Fibroblast of peridontal ligament (primary cell): ENCODE measurements around the gene SI.
"Not testable (repeated sequence)": the region's sequence is repeated elsewhere in the genome, so short reads cannot be mapped to it uniquely, and the experiment has no call there.

ENCODE experiments used
- DNase-seq: peaks from one replicate; pipeline ENCODE4 v3.0.0-alpha.2; 2010; ENCODE audit errors: extremely low read depth

The SI gene

DNA sequence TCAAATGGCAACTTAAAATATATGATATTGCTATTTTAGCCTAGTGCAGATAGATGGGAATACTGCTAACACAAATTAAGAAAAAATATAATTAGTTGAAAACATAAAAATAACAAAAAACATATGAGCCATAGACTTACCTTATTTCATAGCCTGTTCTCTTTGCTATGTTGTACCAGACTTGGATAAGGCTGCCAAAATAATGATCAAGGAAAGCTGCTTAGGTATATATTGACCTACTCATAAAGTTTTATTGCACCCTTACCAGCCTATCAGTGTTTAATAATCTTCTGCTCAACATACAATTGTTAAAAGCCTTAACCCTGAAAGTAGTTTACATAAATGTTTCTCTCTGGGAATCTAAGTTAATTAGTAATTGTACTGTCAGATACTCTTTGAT, at the start of gene SI:
Gene SI, minus strand, starts transcription at position 204 of the 400 bp plus-strand sequence. CDS start 2,484 bp downstream, outside the sequence.
- DNase-seq: no peak

DNA sequence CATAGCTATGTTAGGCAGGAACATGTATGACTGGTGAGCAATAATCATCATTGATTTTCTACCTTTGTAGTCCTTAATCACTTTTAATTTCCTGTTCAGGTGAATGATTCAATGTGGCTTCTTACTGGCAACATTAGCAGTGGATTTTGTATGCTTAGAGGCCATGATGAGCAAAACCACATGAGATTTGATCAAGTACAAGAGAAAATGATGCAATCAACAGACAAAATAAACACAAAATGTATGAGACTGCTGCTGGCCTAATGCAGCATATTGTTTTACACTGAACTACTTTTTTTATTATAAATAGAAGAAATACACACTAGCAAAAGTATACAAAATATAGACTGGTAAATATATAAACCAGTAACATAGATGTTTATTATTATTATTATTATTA, 47.5 kb upstream of the SI start:
- no peak for DNase-seq

GRCh38 chr3:165111401-165111800, 33.1 kb upstream of the SI start:
- no peak for DNase-seq

DNA sequence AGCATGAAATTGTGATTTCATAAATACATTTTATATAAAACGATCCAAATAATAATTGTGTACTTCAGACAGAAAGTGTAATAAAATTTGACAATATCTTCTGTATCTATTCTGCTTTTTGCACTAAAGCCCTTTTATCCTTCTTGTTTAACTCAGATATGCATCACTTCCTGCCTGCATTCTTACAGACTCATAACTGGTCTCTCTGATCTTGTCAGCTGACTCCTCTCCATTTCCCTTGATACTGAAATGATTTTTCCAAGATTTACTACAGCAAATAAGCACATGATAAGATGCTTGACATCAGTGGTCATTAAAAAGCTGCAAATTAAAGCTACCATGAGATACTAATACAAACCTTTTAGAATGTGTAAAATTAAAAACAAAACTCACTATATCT, 25.3 kb upstream of the SI start:
- no peak for DNase-seq

GRCh38 chr3:165082650-165083049, 4.4 kb upstream of the SI start:
- DNase-seq: no peak

DNA sequence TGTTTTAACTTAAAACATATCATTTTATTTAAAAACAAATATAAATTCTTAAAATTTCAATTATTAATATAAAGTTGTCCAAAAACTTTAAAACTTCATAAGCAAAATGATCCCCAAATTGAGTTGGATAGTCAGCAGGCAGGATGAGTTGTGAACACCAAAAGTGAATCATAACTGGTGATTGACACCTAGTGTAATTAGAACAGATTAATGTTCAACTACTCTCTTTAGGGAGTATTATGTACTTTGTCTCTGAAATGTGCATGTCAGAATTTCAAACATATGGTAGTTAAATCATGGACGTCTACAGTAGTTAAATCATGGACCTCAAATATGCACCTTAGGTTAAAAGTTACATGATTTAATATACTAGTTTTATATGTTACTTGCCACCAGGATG, 2.9 kb upstream of the SI start:
- DNase-seq: no peak

DNA sequence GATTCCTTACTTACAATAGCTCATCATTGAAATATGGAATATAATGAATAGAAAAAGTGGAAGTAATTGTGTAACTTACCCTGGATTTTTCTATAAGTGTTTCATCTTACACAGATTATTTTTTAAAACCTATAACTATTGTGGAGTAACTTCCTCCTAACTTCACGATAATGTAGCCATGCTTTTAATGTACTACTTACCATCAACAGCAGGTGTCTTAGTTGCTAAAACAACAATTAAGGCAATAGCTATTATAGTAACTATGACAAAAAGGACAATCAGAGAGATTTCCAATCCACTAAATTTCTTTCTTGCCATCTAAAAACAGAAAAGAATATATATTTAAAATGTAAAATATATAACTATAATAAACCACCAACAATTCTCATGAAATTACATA, 2.6 kb downstream of the SI start:
- no peak for DNase-seq

GRCh38 chr3:165070682-165071081, 7.6 kb downstream of the SI start:
- no peak for DNase-seq

GRCh38 chr3:165056510-165056909, 21.8 kb downstream of the SI start:
- DNase-seq: no peak

DNA sequence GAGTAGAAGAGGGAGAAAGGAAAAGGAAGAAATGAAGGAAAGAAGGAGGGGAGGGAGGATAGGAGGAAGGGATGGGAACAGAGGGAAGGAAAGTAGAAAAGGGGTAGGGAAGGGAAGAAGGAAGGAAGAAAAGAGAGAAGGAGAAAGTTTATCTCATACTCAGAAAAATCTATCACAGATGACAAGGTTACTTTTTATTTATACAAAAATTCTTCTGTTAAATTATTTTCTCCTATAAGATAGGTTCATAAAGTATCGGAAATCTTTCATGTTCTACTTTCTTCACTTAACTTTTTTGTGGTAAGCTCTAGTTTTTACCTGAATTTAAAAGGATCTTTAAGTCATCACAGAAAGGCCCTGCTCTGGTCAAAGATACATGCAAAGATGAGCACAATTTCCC, 38.1 kb downstream of the SI start:
- no peak for DNase-seq

DNA sequence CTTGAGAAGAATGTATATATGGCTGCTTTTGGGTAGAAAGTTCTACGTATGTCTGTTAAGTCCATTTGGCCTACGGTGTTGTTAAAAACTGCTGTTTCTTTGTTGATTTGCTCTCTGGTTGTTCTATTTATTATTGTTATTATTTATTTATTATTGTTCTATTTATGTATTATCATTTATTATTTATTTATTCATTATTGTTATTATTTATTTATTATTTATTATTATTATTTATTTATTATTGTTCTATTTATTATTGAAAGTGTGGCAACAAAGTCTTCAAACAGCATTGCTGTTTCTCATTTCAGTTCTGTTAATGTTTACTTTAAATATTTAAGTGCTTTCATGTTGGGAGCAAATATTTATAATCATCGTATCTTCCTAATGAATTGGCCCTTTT, 66.7 kb downstream of the SI start:
- no peak for DNase-seq

- no peak for DNase-seq
Measured at GRCh38 chr3:164984947-164985346, 93.3 kb downstream of the SI start.

GRCh38 chr3:164962610-164963009, 115.7 kb downstream of the SI start:
- no peak for DNase-seq

DNA sequence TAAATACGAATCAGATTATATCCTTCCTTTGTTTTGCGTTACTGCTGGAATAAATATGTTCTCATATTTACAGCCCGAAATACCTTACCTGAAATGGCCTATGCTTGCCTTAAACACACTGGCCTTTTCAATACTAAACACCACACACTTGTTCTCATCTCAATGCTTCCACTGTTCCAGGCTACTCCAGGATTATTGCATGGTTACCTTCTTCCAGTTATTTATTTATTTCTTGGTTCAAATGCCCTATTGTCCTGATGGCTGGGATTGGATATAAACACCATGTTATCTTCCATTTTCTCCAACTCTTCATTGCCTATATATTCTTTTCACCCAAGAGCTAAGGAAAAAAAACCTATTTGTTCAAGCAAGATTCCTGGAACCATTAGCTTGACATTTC, 125.3 kb downstream of the SI start:
- DNase-seq: no peak

- not testable (repeated sequence) for DNase-seq
Measured at GRCh38 chr3:164951403-164951802, 126.9 kb downstream of the SI start.

DNA sequence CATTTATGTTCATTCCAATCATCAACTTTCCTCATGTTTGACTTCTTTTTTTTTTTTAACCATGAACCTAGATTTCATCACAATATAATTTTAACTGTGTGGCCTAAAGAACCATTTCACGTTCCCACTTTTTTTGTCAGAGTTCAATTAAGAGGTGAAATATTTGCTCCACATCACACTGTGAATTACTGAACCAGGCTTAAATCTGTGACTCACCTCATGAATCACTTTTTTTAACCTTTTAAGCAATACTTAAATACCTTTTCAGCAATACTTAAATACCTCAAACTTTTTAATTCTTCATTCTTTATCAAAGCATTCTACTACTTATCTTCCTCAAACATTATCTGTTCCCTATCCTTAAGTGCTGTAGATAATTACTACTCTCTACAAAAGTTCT, 137.6 kb downstream of the SI start:
- DNase-seq: no peak

DNA sequence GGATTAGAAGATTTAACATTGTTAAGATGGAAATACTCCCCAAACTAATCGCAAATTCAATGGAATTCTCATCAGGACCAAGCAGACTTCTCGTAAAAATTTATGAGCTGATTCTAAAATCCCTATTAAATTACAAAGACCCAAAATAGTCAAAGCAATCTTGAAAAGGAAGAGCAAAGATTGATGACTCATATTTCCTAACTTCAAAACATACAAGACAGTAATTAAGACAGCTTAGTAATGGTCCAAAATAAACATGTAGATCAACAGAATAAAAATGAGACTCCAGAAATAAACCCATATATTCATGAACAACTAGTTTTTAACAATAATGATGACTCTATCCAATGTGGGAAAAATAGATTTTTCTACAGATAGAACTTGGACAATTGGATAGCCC, 148.7 kb downstream of the SI start:
- DNase-seq: no peak
